OCI-LY3 (cell line): ENCODE data around the gene RTN3.

Source experiments
- H2AFZ ChIP-seq: fragments of 200-600, 300-600 bp; shearing (Covaris generic); 2 replicates; pipeline ENCODE4 v1.6.0; 2014; ENCODE audit warnings: antibody characterized with exemption, low read depth, low read length
- H3K27ac ChIP-seq: fragments of 200-600, 300-600 bp; sonication (generic); 2 replicates; pipeline ENCODE4 v1.5.1; 2014; ENCODE audit warnings: mild to moderate bottlenecking, low read length, moderate library complexity, mixed read lengths
- H3K27me3 ChIP-seq: fragments of 200-600, 300-600 bp; sonication (generic); 2 replicates; pipeline ENCODE4 v1.6.1; 2014; ENCODE audit warnings: low read depth, low read length, mixed read lengths
- H3K36me3 ChIP-seq: fragments of 200-600, 300-600 bp; sonication (generic); replicated peaks from 2 replicates; pipeline ENCODE3; 2014; ENCODE audit warnings: low read depth, low read length, mixed read lengths
- H3K4me1 ChIP-seq: fragments of 300-600, 200-600 bp; sonication (generic); 2 replicates; pipeline ENCODE4 v1.6.1; 2014; ENCODE audit warnings: low read length, mixed read lengths
- H3K4me2 ChIP-seq: fragments of 200-600, 300-600 bp; sonication (generic); 2 replicates; pipeline ENCODE4 v1.6.1; 2014; ENCODE audit warnings: low read length, mixed read lengths
- H3K4me3 ChIP-seq: fragments of 300-600, 200-600 bp; sonication (generic); 2 replicates; pipeline ENCODE4 v1.5.1; 2014; ENCODE audit warnings: antibody characterized with exemption, mild to moderate bottlenecking, low read length, moderate library complexity
- H3K79me2 ChIP-seq: fragments of 300-600, 200-600 bp; shearing (Covaris generic); 2 replicates; pipeline ENCODE4 v1.6.1; 2014; ENCODE audit warnings: mild to moderate bottlenecking, low read length, mixed read lengths
- H3K9ac ChIP-seq: fragments of 300-600, 200-600 bp; shearing (Covaris generic); 2 replicates; pipeline ENCODE4 v1.6.0; 2014; ENCODE audit warnings: mild to moderate bottlenecking, low read length, moderate library complexity
- H3K9me3 ChIP-seq: fragments of 200-600, 300-600 bp; shearing (Covaris generic); 2 replicates; pipeline ENCODE4 v1.6.1; 2014; ENCODE audit warnings: low read length, mixed read lengths; ENCODE audit not compliant: insufficient read depth
- H4K20me1 ChIP-seq: fragments of 200-600, 300-600 bp; sonication (generic); 2 replicates; pipeline ENCODE4 v1.6.1; 2016; ENCODE audit warnings: low read length, mixed read lengths; ENCODE audit not compliant: insufficient read depth
- EZH2phosphoT487 ChIP-seq: fragments of 200-600 bp; shearing (Covaris generic); IDR thresholded peaks from 2 replicates; pipeline ENCODE4 v1.6.1; 2018; ENCODE audit warnings: antibody characterized with exemption, mixed run types, low read depth
- TF ChIP-seq, protein P1 (sequence below): fragments of 200-600, 300-600 bp; sonication (generic); IDR thresholded peaks from 2 replicates; pipeline ENCODE4 v1.5.1; 2014; ENCODE audit warnings: antibody characterized with exemption, low read length, low read depth

RTN3 gene

DNA sequence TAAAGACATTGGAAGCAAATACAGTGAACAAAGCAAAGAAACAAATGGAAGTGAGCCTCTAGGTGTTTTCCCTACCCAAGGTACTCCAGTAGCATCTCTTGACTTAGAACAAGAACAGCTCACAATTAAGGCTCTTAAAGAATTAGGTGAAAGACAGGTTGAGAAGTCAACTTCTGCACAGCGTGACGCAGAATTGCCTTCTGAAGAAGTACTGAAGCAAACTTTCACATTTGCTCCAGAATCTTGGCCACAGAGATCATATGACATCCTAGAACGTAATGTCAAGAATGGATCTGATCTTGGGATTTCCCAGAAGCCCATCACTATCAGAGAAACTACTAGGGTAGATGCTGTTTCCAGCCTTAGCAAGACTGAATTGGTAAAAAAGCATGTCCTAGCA is 39.3 kb downstream of the RTN3 start:
- H3K4me3 ChIP-seq, result no peak overlapping the region

DNA sequence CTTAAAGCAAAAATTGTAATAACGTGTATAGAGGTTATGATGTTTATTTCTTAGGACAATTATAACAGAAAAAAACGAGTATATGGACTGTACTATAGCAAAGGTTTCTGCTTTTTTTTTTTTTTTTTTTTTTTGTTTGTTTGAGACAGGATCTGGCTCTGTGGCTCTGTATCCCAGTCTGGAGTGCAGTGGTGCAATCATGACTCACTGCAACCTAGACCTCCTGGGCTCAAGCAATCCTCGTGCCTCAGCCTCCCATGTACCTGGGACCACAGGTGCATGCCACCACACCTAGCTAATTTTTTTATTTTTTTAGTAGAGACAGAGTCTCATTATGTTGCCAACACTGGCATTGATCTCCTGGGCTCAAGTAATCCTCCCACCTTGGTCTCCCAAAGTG is 48.0 kb downstream of the RTN3 start:
- Histone ChIP-seq H2AFZ (no peak overlapping the region), H3K9me3 (no peaks in the 10 kb centered on the region)

More for the DNA sequence above, 39.3 kb downstream of the RTN3 start:
- Histone ChIP-seq H3K36me3 (no peaks in the 10 kb centered on the region), H3K27me3 (no peaks in the 10 kb centered on the region), H3K4me2 (no peak overlapping the region), H3K9me3 (no peaks in the 10 kb centered on the region), H2AFZ (no peak overlapping the region), H3K4me1 (no peaks in the 10 kb centered on the region), H3K27ac (no peak overlapping the region), H4K20me1 (peaks cover 8% of the 10 kb centered on the region; the same call in 1 of the 2 replicates), H3K79me2 (no peaks in the 10 kb centered on the region), H3K9ac (no peak overlapping the region)
- TF ChIP-seq, protein P1, sequence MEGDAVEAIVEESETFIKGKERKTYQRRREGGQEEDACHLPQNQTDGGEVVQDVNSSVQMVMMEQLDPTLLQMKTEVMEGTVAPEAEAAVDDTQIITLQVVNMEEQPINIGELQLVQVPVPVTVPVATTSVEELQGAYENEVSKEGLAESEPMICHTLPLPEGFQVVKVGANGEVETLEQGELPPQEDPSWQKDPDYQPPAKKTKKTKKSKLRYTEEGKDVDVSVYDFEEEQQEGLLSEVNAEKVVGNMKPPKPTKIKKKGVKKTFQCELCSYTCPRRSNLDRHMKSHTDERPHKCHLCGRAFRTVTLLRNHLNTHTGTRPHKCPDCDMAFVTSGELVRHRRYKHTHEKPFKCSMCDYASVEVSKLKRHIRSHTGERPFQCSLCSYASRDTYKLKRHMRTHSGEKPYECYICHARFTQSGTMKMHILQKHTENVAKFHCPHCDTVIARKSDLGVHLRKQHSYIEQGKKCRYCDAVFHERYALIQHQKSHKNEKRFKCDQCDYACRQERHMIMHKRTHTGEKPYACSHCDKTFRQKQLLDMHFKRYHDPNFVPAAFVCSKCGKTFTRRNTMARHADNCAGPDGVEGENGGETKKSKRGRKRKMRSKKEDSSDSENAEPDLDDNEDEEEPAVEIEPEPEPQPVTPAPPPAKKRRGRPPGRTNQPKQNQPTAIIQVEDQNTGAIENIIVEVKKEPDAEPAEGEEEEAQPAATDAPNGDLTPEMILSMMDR, result no peak
- no peak for TF ChIP-seq EZH2phosphoT487

GRCh38 chr11:63736864-63737263 is 55.6 kb downstream of the RTN3 start:
- Histone ChIP-seq H4K20me1 (no peaks in the 10 kb centered on the region; the same call in 1 of the 2 replicates), H3K4me1 (no peaks in the 10 kb centered on the region), H3K9ac (no peak overlapping the region), H3K36me3 (no peaks in the 10 kb centered on the region), H3K4me2 (no peak overlapping the region), H3K4me3 (no peak overlapping the region), H3K9me3 (no peaks in the 10 kb centered on the region), H3K79me2 (no peaks in the 10 kb centered on the region), H3K27me3 (no peaks in the 10 kb centered on the region), H3K27ac (no peak overlapping the region), H2AFZ (no peak overlapping the region)
- TF ChIP-seq EZH2phosphoT487, result no peak
- TF ChIP-seq, protein P1, result no peak

More for the DNA sequence above, 48.0 kb downstream of the RTN3 start:
- 0 out of 2 replicates have a peak, but pooled peaks cover 2% of the 10 kb centered on the region for H3K4me1 ChIP-seq
- H3K79me2 ChIP-seq, result no peaks in the 10 kb centered on the region
- no peaks in the 10 kb centered on the region for H3K36me3 ChIP-seq
- H3K4me3 ChIP-seq, result no peak overlapping the region
- no peaks in the 10 kb centered on the region for H3K27me3 ChIP-seq
- H3K9ac ChIP-seq, result no peak overlapping the region
- H4K20me1 ChIP-seq, result no peaks in the 10 kb centered on the region
- no peak overlapping the region for H3K4me2 ChIP-seq
- H3K27ac ChIP-seq, result no peak overlapping the region
- TF ChIP-seq, protein P1, result no peak
- TF ChIP-seq EZH2phosphoT487, result no peak

GRCh38 chr11:63737718-63738117 is 56.4 kb downstream of the RTN3 start:
- Histone ChIP-seq H3K27ac (no peak overlapping the region), H3K36me3 (no peaks in the 10 kb centered on the region), H3K4me2 (no peak overlapping the region), H3K9ac (no peak overlapping the region), H3K27me3 (no peaks in the 10 kb centered on the region), H3K9me3 (no peaks in the 10 kb centered on the region), H3K79me2 (no peaks in the 10 kb centered on the region), H3K4me1 (no peaks in the 10 kb centered on the region), H2AFZ (no peak overlapping the region), H3K4me3 (no peak overlapping the region), H4K20me1 (no peaks in the 10 kb centered on the region; the same call in 1 of the 2 replicates)
- TF ChIP-seq, protein P1, result no peak
